HG03457 (cell line): ENCODE measurements around the gene PPM1J.
"Not testable (repeated sequence)": the region's sequence is repeated elsewhere in the genome, so short reads cannot be mapped to it uniquely, and the experiment has no call there.

ENCODE experiments used
- ATAC-seq: cut with Tn5 transposase; IDR thresholded peaks from one replicate; pipeline ENCODE4 v1.9.1; 2021; ENCODE audit warnings: moderate number of reproducible peaks; ENCODE audit not compliant: unreplicated experiment

The PPM1J gene

GRCh38 chr1:112715264-112716053, at the start of gene PPM1J:
Gene PPM1J, minus strand, starts transcription at chr1:112715332. Its CDS starts 31 bp downstream, at chr1:112715301.
- peak; percentile 68 for ATAC-seq

GRCh38 chr1:112762541-112763500, 47.7 kb upstream of the PPM1J start:
- no peak for ATAC-seq

GRCh38 chr1:112761714-112762480, 46.8 kb upstream of the PPM1J start:
- ATAC-seq: no peak

- no peak for ATAC-seq
These were observed 44.1 kb upstream of the PPM1J start for GRCh38 chr1:112759228-112759627.

GRCh38 chr1:112754116-112754628, 39.0 kb upstream of the PPM1J start:
- no peak for ATAC-seq

- ATAC-seq: no peak
These were observed 33.3 kb upstream of the PPM1J start for GRCh38 chr1:112748396-112748795.

GRCh38 chr1:112744009-112744578, 29.0 kb upstream of the PPM1J start:
- ATAC-seq: no peak

- no peak for ATAC-seq
These were observed 28.3 kb upstream of the PPM1J start for GRCh38 chr1:112743174-112744008.

GRCh38 chr1:112737573-112737972, 22.4 kb upstream of the PPM1J start:
- no peak for ATAC-seq

GRCh38 chr1:112735752-112736151, 20.6 kb upstream of the PPM1J start:
- no peak for ATAC-seq

- ATAC-seq: no peak
These were observed 16.3 kb upstream of the PPM1J start for GRCh38 chr1:112731451-112731850.

GRCh38 chr1:112729909-112730308, 14.8 kb upstream of the PPM1J start:
- ATAC-seq: no peak

GRCh38 chr1:112729011-112729410, 13.9 kb upstream of the PPM1J start:
- not testable (repeated sequence) for ATAC-seq

- ATAC-seq: not testable (repeated sequence)
These were observed 13.3 kb upstream of the PPM1J start for GRCh38 chr1:112728306-112728971.

- ATAC-seq: no peak
These were observed 12.6 kb upstream of the PPM1J start for GRCh38 chr1:112727716-112728115.

- not testable (repeated sequence) for ATAC-seq
These were observed 9.1 kb upstream of the PPM1J start for GRCh38 chr1:112724240-112724639.

- no peak for ATAC-seq
These were observed 8.3 kb upstream of the PPM1J start for GRCh38 chr1:112723511-112723839.

GRCh38 chr1:112722601-112723510, 7.7 kb upstream of the PPM1J start:
- no peak for ATAC-seq
